GM13977 (cell line): Measurements from ENCODE around the gene LUC7L.
"Not testable (repeated sequence)": the region's sequence is repeated elsewhere in the genome, so short reads cannot be mapped to it uniquely, and the experiment has no call there.

Source experiments
- DNase-seq: peaks from one replicate; pipeline ENCODE4 v3.0.0; 2012; ENCODE audit warnings: low spot score
- in situ Hi-C: fragments of 300-500 bp; cut with MboI; formaldehyde crosslinking; loops from one replicate; pipeline ENCODE4 v1.12.0; 2022; ENCODE audit warnings: low sequenced_read_pairs, low pct_unique_long_range_greater_than_20kb, mixed read lengths, inconsistent platforms; ENCODE audit not compliant: unreplicated experiment
- TF ChIP-seq, protein P1 (sequence below): IDR thresholded peaks from 2 replicates; pipeline ENCODE4 v1.5.1; 2012; ENCODE audit warnings: mild to moderate bottlenecking, control low read depth; ENCODE audit not compliant: insufficient read depth; ENCODE audit errors: extremely low read depth, missing control alignments

LUC7L gene

DNA sequence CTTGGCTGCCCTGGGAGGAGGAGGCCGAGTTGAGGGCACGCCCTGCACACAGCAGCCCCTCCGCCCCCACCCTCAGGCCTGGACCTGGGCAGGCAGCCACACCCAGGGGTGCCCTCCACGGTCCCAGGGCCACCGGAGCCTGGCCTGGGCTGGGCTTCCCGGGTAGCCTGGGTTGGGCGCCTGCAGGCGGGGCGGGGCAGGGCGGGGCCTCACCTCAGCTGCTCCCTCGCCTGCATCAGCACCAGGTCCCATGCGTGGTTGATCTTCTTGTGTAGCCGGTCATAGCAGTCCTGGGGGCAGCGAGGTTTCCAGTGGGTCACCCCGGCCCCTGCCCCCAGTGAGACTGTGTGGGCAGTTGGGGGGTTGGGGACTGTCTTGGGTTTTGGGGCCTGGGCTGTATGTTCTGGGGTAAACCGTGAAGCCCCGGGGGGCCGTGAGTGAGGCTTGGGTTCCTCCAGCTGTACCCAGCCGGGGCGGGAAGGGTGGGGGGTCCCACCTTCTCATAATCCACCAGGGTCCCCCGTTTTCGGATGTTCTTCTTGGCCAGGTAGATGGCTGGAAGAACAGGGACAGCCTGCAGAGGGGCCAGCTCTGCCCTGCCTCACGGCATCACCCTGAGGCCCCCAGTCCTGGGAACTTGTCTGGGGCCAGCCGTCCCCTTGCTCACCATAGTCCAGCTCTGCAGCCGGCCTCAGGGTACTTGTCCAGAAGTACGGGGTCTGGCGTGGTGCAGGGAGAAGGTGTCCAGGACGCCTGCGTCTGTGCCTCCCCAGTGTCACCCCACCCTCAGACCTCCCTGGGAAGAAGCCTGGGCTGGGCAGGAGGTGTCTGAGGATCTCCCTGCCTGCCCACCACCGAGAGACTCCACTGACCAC is 44.5 kb upstream of the LUC7L start:
- in situ Hi-C loops, result no loop called here
- TF ChIP-seq, protein P1, sequence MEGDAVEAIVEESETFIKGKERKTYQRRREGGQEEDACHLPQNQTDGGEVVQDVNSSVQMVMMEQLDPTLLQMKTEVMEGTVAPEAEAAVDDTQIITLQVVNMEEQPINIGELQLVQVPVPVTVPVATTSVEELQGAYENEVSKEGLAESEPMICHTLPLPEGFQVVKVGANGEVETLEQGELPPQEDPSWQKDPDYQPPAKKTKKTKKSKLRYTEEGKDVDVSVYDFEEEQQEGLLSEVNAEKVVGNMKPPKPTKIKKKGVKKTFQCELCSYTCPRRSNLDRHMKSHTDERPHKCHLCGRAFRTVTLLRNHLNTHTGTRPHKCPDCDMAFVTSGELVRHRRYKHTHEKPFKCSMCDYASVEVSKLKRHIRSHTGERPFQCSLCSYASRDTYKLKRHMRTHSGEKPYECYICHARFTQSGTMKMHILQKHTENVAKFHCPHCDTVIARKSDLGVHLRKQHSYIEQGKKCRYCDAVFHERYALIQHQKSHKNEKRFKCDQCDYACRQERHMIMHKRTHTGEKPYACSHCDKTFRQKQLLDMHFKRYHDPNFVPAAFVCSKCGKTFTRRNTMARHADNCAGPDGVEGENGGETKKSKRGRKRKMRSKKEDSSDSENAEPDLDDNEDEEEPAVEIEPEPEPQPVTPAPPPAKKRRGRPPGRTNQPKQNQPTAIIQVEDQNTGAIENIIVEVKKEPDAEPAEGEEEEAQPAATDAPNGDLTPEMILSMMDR, result no peak
- no peak for DNase-seq

DNA sequence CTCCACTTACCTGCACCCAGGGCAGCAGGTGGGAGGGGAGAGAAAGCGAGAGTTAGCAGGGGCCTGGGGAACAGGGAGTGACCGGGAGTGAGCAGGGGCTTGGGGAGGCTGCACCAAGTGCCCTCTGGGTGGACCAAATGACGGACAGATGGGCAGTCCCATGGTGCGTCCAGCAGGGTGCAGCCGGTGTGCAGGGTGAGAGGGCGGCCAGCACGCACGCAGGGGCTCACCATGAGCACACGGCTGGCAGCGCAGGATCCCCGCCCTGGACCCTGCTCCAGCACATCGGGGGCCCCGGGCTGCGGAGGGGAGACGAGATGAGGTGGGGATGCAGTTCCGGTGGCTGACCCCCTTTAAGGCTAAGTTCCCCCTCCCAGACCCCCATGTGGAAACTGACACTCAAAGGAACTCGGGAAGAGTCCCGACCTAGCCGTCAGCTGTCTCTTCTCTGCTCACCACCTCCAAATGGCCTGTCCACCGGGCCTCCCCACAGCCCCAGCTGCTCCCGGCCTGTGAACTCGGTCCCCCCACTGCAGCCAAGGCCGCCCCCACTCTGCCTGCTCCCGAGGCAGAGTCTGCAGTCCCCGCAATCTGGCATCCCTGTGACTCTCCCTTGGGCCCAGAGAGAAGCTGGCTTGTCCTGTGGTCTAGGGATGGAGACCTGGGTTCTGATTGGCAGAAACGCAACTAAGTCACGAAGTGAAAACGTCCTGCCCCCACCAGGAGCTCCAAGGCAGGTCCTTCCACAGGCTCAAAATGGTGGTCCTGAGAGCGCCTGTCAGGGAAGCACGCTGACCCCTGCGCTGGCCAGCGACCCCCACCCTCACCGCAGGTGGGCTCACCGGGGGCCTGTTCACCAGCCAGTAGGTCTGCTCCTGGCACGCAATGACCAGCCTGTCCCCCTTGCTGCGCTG is 43.6 kb upstream of the LUC7L start:
- TF ChIP-seq, protein P1, result no peak
- DNase-seq, result no peak
- in situ Hi-C loops, result no loop called here

DNA sequence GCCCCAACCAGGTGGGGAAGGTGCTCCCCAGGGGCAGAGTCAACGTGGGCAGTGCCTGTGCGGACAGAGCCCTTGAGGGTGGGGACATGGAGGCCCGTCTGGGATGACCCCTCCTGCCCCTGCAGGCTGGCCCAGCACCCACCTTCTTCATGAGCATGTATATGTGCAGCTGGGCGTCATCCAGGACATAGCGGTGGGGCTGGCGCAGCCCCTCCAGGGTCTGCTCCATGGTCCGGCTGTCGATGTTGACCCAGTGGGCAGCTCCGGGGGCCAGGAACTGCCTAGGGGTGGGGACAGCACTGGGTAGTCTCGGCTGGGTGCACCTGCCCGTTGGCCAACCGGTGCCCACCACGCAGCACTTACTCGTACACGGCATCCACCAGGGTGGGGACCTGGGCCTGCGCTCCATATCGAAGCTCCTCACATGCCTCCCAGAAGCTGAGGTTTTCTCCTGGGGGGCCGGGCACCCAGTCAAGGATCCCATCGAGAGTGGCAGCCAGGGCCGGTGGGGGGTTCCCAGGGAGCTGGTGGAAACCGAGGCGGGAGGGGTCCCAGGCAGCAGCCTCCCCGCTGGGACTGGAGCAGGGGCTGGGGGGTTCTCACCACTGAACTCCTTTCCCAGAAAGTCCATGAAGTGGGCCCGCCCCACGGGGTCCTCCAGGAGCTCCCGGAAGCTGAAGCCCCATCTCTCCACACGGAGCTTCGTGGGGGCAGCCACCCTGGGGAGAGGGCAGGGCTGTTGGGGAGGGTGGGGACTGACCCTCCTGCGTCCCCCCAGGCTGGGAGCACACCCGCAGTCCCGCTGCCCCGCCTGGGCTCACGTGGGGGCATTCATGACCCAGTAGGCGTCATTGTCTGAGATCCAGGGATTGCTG is 41.4 kb upstream of the LUC7L start:
- in situ Hi-C loops, result no loop called here
- TF ChIP-seq, protein P1, result no peak
- DNase-seq, result no peak

DNA sequence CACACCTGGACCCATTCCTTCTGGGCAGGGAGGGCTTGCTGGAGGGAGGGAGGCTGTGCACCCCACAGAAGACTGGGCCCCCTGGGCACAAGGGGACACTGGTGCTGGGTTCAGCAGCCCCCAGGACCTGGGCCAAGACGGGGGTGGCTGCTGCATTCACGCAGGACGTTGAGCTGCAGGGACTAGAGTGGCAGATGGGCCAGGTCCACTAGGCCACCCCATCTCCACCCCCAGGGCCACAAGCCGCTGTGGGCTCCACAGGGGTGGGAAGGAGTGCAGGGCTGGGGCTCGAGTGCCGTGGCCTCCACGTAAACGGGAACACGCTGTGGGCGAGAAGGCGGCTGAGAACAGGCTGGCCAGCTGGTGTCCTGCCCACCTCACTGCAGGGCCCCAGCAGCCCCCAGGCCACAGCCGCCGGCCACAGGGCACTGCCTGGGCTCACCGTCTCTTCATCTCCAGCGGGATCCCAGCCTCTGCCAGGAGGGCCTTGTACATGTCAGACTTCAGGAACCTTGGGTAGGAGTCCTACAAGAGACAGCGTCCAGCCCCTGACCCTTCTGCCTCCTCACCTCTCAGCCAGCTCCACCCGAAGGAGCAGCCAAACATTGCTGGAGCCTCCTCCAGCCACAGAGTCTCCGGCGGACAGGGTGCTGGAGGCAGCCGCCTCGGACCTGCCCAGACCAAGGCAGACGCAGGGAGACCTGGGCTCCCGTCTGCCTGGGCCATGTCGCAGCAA is 40.0 kb upstream of the LUC7L start:
- TF ChIP-seq, protein P1, result no peak
- in situ Hi-C loops, result no loop called here
- DNase-seq, result no peak

DNA sequence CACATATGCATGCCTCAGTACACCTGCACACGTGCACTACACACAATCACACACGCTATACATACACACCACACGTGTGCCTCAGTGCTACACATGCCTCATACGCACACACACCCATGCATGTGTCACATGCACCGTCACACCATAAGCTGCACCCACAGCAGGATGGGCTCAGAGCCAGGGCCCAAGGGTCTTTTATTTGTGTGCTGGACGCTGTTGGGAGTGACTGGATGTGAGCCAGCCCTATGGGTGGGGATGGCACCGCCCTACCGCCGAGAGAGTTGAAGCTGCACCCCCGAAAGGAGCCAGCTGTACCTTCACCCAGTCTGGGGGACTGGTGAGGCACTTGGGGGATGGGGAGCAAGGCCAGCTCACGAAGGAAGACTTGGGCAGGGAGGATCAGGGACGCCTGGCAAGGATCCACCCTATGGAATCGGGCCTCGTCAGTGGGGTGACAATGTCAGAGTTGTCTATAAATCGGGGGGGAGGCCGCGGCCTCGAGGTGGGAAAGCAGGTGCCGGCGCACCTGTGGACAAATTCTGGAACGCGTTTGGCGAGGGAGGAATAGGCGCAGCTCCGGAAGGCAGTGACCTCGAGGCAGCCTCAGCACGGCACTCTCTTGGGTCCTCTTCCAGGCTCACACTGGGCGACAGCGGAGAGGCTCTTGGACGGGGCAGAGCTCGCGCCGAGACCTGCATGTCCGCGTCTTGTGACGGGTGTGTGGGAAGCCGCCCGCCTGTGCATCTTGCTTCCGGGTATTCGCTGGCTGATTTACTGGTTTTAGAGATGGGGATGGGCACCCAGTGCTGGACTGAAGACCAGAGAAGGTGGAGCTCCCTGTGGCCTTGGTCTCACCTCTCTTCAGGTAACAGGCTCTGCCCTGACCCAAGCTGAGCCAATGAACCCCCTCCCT is 39.1 kb upstream of the LUC7L start:
- in situ Hi-C loops, result no loop called here
- no peak for DNase-seq
- TF ChIP-seq, protein P1, result no peak

DNA sequence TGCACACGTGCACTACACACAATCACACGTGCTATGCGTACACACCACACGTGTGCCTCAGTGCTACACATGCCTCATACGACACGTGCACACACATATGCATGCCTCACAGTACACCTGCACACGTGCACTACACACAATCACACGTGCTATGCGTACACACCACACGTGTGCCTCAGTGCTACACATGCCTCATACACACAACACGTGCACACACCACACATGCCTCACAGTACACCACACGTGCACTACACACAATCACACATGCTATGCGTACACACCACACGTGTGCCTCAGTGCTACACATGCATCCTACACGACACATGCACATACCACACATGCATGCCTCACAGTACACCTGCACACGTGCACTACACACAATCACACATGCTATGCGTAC is 38.3 kb upstream of the LUC7L start:
- DNase-seq, in situ Hi-C loops: not testable (repeated sequence)
